DND-41 (cell line): Measurements from ENCODE around the gene ZNF398.

Source experiments
- ATAC-seq: fragments of 200-7000 bp; cut with Tn5 transposase; 3 replicates; pipeline ENCODE4 v1.9.1; 2021; ENCODE audit warnings: low read depth; ENCODE audit not compliant: insufficient read depth
- DNase-seq: peaks from one replicate; pipeline ENCODE4 v3.0.0-alpha.2; 2020
- H2AFZ ChIP-seq: 2 replicates; pipeline ENCODE4 v1.6.0; 2012; ENCODE audit warnings: low read depth, low read length
- H3K27ac ChIP-seq: 2 replicates; pipeline ENCODE4 v1.5.1; 2012; ENCODE audit warnings: low read length, inconsistent platforms
- H3K27me3 ChIP-seq: fragments of 200-600 bp; sonication (generic); 2 replicates; pipeline ENCODE4 v1.6.0; 2012; ENCODE audit warnings: low read length, mild to moderate bottlenecking, inconsistent platforms; ENCODE audit not compliant: insufficient read depth, poor library complexity
- H3K36me3 ChIP-seq: 2 replicates; pipeline ENCODE4 v1.5.1; 2012; ENCODE audit warnings: low read length, inconsistent platforms; ENCODE audit not compliant: insufficient read depth
- H3K4me1 ChIP-seq: 2 replicates; pipeline ENCODE4 v1.5.1; 2012; ENCODE audit warnings: mild to moderate bottlenecking, low read length; ENCODE audit not compliant: insufficient read depth
- H3K4me2 ChIP-seq: 2 replicates; pipeline ENCODE4 v1.6.0; 2012; ENCODE audit warnings: mild to moderate bottlenecking, moderate library complexity, low read length, inconsistent platforms; ENCODE audit not compliant: insufficient read depth
- H3K4me3 ChIP-seq, 2 experiments: fragments of 200-600 bp in 1 of 2; shearing (Covaris generic) in 1 of 2; 2 replicates each; pipeline ENCODE4 v1.5.1; 2012 to 2016; ENCODE audit warnings: inconsistent platforms in 2 of 2, low read length in 2 of 2, mild to moderate bottlenecking in 2 of 2, low read depth in 1 of 2, moderate library complexity in 1 of 2
- H3K79me2 ChIP-seq: 2 replicates; pipeline ENCODE4 v1.6.0; 2012; ENCODE audit warnings: low read length, inconsistent platforms; ENCODE audit not compliant: insufficient read depth
- H3K9ac ChIP-seq: 2 replicates; pipeline ENCODE4 v1.6.0; 2012; ENCODE audit warnings: low read depth, mild to moderate bottlenecking, inconsistent platforms, low read length, moderate library complexity
- H3K9me3 ChIP-seq: 2 replicates; pipeline ENCODE4 v1.5.1; 2012; ENCODE audit warnings: low read length, moderate library complexity, mild to moderate bottlenecking, inconsistent platforms; ENCODE audit not compliant: insufficient read depth, severe bottlenecking
- H4K20me1 ChIP-seq: 2 replicates; pipeline ENCODE4 v1.6.0; 2012; ENCODE audit warnings: low read length; ENCODE audit not compliant: insufficient read depth
- CTCF ChIP-seq: IDR thresholded peaks from 2 replicates; pipeline ENCODE4 v1.5.1; 2012; ENCODE audit warnings: borderline replicate concordance, low read length, moderate library complexity, mild to moderate bottlenecking; ENCODE audit not compliant: poor library complexity, severe bottlenecking; ENCODE audit errors: extremely low read depth
- EZH2 ChIP-seq: IDR thresholded peaks from 3 replicates; pipeline ENCODE4 v1.6.1; 2012; ENCODE audit warnings: borderline replicate concordance, low read depth, mild to moderate bottlenecking, moderate library complexity, low read length, inconsistent platforms; ENCODE audit not compliant: severe bottlenecking

The ZNF398 gene

GRCh38 chr7:149172534-149172920, 25.3 kb downstream of the ZNF398 start:
- H3K9ac ChIP-seq = no peak overlapping the region
- H3K27me3 ChIP-seq = no peaks in the 10 kb centered on the region
- DNase-seq = no peak
- no peak overlapping the region for H2AFZ ChIP-seq
- no peaks in the 10 kb centered on the region for H4K20me1 ChIP-seq
- H3K9me3 ChIP-seq = no peaks in the 10 kb centered on the region
- peaks cover 72% of the 10 kb centered on the region for H3K36me3 ChIP-seq
- TF ChIP-seq CTCF = no peak
- TF ChIP-seq EZH2 = no peak
- H3K27ac ChIP-seq = no peak overlapping the region
- no peak overlapping the region for H3K4me2 ChIP-seq
- H3K79me2 ChIP-seq = peaks cover 3% of the 10 kb centered on the region; the same call in 1 of the 2 replicates
- H3K4me3 ChIP-seq = no peak overlapping the region
- no peaks in the 10 kb centered on the region for H3K4me1 ChIP-seq
- no peak for ATAC-seq

GRCh38 chr7:149175150-149175549, 27.9 kb downstream of the ZNF398 start:
- Histone ChIP-seq H3K36me3 (peaks cover 76% of the 10 kb centered on the region), H3K4me3 (no peak overlapping the region), H4K20me1 (no peaks in the 10 kb centered on the region), H3K9ac (no peak overlapping the region), H3K4me2 (no peak overlapping the region), H3K9me3 (no peaks in the 10 kb centered on the region), H3K4me1 (no peaks in the 10 kb centered on the region), H3K27ac (no peak overlapping the region), H3K79me2 (peaks cover 3% of the 10 kb centered on the region; the same call in 1 of the 2 replicates), H3K27me3 (no peaks in the 10 kb centered on the region), H2AFZ (no peak overlapping the region)
- no peak for ATAC-seq
- TF ChIP-seq EZH2 = no peak
- no peak for TF ChIP-seq CTCF
- no peak for DNase-seq

- Histone ChIP-seq H3K4me3 (no peak overlapping the region), H3K79me2 (no peaks in the 10 kb centered on the region), H3K4me2 (no peak overlapping the region), H3K27ac (no peak overlapping the region), H3K9ac (no peak overlapping the region), H3K36me3 (peaks cover 70% of the 10 kb centered on the region), H3K4me1 (no peaks in the 10 kb centered on the region), H4K20me1 (no peaks in the 10 kb centered on the region), H3K9me3 (no peaks in the 10 kb centered on the region), H2AFZ (no peak overlapping the region), H3K27me3 (no peaks in the 10 kb centered on the region)
- no peak for TF ChIP-seq CTCF
- no peak for TF ChIP-seq EZH2
- ATAC-seq (no peak), DNase-seq (no peak)
These were observed 32.0 kb downstream of the ZNF398 start for GRCh38 chr7:149179241-149179640.
